ENCODE data around the gene MBD1. TPM values are rescaled to one million over a fixed set of nuclear protein-coding genes. Genes with fewer than 3 reads are reported as not detected.
A peak's percentile ranks its signal among the peaks of the same experiment; 100 is the strongest.

Gene MBD1
- total and polyA plus RNA-seq, 2 of the 13 experiments (the other 11 are each of a cell fraction or from before 2014, with no cell fraction given), result 25.5 to 28.6 TPM

GRCh38 chr18:50281295-50281971, at the start of gene MBD1 (continued):
- TF ChIP-seq, protein P1, sequence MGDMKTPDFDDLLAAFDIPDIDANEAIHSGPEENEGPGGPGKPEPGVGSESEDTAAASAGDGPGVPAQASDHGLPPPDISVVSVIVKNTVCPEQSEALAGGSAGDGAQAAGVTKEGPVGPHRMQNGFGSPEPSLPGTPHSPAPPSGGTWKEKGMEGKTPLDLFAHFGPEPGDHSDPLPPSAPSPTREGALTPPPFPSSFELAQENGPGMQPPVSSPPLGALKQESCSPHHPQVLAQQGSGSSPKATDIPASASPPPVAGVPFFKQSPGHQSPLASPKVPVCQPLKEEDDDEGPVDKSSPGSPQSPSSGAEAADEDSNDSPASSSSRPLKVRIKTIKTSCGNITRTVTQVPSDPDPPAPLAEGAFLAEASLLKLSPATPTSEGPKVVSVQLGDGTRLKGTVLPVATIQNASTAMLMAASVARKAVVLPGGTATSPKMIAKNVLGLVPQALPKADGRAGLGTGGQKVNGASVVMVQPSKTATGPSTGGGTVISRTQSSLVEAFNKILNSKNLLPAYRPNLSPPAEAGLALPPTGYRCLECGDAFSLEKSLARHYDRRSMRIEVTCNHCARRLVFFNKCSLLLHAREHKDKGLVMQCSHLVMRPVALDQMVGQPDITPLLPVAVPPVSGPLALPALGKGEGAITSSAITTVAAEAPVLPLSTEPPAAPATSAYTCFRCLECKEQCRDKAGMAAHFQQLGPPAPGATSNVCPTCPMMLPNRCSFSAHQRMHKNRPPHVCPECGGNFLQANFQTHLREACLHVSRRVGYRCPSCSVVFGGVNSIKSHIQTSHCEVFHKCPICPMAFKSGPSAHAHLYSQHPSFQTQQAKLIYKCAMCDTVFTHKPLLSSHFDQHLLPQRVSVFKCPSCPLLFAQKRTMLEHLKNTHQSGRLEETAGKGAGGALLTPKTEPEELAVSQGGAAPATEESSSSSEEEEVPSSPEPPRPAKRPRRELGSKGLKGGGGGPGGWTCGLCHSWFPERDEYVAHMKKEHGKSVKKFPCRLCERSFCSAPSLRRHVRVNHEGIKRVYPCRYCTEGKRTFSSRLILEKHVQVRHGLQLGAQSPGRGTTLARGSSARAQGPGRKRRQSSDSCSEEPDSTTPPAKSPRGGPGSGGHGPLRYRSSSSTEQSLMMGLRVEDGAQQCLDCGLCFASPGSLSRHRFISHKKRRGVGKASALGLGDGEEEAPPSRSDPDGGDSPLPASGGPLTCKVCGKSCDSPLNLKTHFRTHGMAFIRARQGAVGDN (CRISPR knock-in tag; IDR thresholded peaks at IDR 0.05), result peak; percentile 98
- TF ChIP-seq ZNF3 (CRISPR knock-in tag; IDR thresholded peaks at IDR 0.05) (no peak), E2F1 (CRISPR knock-in tag; IDR thresholded peaks at IDR 0.05) (no peak), KDM6A (CRISPR knock-in tag; IDR thresholded peaks at IDR 0.05; ENCODE audit: low read depth) (no peak), ZNF619 (CRISPR knock-in tag; IDR thresholded peaks at IDR 0.05) (no peak), SIX4 (CRISPR knock-in tag; IDR thresholded peaks at IDR 0.05) (0 out of 2 replicates have a peak, but pooled peaks have one; percentile 29), FOSL1 (CRISPR knock-in tag; IDR thresholded peaks at IDR 0.05; ENCODE audit: borderline replicate concordance) (no peak), BCL6 (CRISPR knock-in tag; IDR thresholded peaks at IDR 0.05) (peak; percentile 66), ZNF414 (CRISPR knock-in tag; IDR thresholded peaks at IDR 0.05) (peak; percentile 95), TFDP2 (CRISPR knock-in tag; IDR thresholded peaks at IDR 0.05) (peak; percentile 89), TSC22D2 (CRISPR knock-in tag; IDR thresholded peaks at IDR 0.05; ENCODE audit: borderline replicate concordance) (peak; percentile 54; the same call in 1 of the 2 replicates), PITX1 (CRISPR knock-in tag; IDR thresholded peaks at IDR 0.05) (peak; percentile 76), ZBTB8A (CRISPR knock-in tag; IDR thresholded peaks at IDR 0.05; ENCODE audit: borderline replicate concordance, low read depth) (no peak), XBP1 (CRISPR knock-in tag; IDR thresholded peaks at IDR 0.05) (no peak), AHR (CRISPR knock-in tag; IDR thresholded peaks at IDR 0.05) (peak; percentile 81; the same call in 1 of the 2 replicates), GTF3A (CRISPR knock-in tag; conservative IDR thresholded peaks at IDR 0.05) (no peak), RFX5 (IDR thresholded peaks at IDR 0.05; ENCODE audit: low read depth, low read length) (no peak), ZBTB20 (CRISPR knock-in tag; IDR thresholded peaks at IDR 0.05; ENCODE audit: borderline replicate concordance, low read depth) (peak; percentile 68; the same call in 1 of the 2 replicates), ADNP (CRISPR knock-in tag; IDR thresholded peaks at IDR 0.05) (no peak), SMC3 (IDR thresholded peaks at IDR 0.05; ENCODE audit: low read length) (no peak)
- TF ChIP-seq, protein P2, sequence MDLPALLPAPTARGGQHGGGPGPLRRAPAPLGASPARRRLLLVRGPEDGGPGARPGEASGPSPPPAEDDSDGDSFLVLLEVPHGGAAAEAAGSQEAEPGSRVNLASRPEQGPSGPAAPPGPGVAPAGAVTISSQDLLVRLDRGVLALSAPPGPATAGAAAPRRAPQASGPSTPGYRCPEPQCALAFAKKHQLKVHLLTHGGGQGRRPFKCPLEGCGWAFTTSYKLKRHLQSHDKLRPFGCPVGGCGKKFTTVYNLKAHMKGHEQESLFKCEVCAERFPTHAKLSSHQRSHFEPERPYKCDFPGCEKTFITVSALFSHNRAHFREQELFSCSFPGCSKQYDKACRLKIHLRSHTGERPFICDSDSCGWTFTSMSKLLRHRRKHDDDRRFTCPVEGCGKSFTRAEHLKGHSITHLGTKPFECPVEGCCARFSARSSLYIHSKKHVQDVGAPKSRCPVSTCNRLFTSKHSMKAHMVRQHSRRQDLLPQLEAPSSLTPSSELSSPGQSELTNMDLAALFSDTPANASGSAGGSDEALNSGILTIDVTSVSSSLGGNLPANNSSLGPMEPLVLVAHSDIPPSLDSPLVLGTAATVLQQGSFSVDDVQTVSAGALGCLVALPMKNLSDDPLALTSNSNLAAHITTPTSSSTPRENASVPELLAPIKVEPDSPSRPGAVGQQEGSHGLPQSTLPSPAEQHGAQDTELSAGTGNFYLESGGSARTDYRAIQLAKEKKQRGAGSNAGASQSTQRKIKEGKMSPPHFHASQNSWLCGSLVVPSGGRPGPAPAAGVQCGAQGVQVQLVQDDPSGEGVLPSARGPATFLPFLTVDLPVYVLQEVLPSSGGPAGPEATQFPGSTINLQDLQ (CRISPR knock-in tag; IDR thresholded peaks at IDR 0.05), result no peak

Data from HepG2 (cell line).